Calu3 (cell line): ENCODE results near the gene PDE1A. TPM values are rescaled to one million over a fixed set of nuclear protein-coding genes. Genes with fewer than 3 reads are reported as not detected.

Source experiments
- BruUV-seq: library from RNA; stranded (reverse); fragments of 400-500 nt; replicated peaks from 2 replicates; lab custom pipeline; 2021; lab: Mats Ljungman, UMichigan
- CTCF ChIA-PET: fragments of 300-600 bp; sonication (Branson Sonifier 250); formaldehyde crosslinking; loops from one replicate; lab custom pipeline; 2022; ENCODE audit warnings: antibody characterized with exemption; lab: Charles Lee
- DNase-seq: peaks from one replicate; pipeline ENCODE4 v3.0.0; 2022
- H3K27ac Mint-ChIP-seq: one replicate; pipeline ENCODE4 v1.8.0; 2022; ENCODE audit warnings: mixed read lengths; ENCODE audit not compliant: unreplicated experiment
- H3K27me3 Mint-ChIP-seq: one replicate; pipeline ENCODE4 v1.8.0; 2022; ENCODE audit warnings: mixed read lengths; ENCODE audit not compliant: unreplicated experiment
- H3K36me3 Mint-ChIP-seq: one replicate; pipeline ENCODE4 v1.8.0; 2022; ENCODE audit warnings: mild to moderate bottlenecking, moderate library complexity, mixed read lengths; ENCODE audit not compliant: insufficient read depth, unreplicated experiment
- H3K4me1 Mint-ChIP-seq: one replicate; pipeline ENCODE4 v1.8.0; 2022; ENCODE audit warnings: mild to moderate bottlenecking, low read depth, mixed read lengths; ENCODE audit not compliant: unreplicated experiment
- H3K4me3 Mint-ChIP-seq: one replicate; pipeline ENCODE4 v1.8.0; 2022; ENCODE audit warnings: mild to moderate bottlenecking, low read depth, moderate library complexity, mixed read lengths; ENCODE audit not compliant: unreplicated experiment
- H3K9me3 Mint-ChIP-seq: one replicate; pipeline ENCODE4 v1.8.0; 2022; ENCODE audit warnings: low read depth, mixed read lengths; ENCODE audit not compliant: unreplicated experiment
- intact Hi-C: fragments of 100-400 bp; cut with micrococcal nuclease; formaldehyde crosslinking; loops from one replicate; pipeline ENCODE4 v1.10.0; 2022; ENCODE audit not compliant: unreplicated experiment
- total RNA-seq: library from RNA; stranded (reverse); gene quantifications from 2 replicates; pipeline ENCODE4 v1.2.3, GENCODE V29; 2022
- TF ChIP-seq, protein P1 (sequence below): fragments of 200-600 bp; IDR thresholded peaks from one replicate; pipeline ENCODE4 v1.8.0; 2022; ENCODE audit warnings: antibody characterized with exemption; ENCODE audit not compliant: unreplicated experiment

The PDE1A gene
- total RNA-seq, 1 experiment from 2014 or later: 0.26 TPM

DNA sequence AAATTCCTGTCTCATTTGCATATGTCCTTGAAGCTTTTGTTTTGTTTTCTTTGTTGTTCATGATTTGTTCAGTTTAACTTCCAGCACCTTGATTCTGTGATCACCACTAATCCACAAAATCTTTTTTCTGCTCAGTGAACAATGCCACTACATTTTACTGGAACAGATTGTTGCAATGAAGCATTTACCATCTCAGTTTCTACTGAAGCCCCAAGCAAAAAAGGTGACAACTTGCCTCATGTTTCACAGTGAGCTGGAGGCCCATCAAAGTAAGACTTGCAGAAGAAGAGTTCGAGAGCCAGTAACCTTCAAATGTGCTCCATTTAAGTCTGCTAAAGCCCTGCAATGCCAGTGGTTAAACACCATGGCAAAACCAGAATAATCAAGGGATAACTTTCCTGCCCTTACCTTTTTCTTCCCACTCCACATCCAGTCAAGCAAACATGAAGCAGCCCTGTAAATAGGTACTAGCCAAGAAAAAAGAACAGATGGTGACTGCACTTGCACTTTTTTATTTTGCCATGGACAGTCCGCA lies 25.7 kb upstream of the PDE1A start:
- H3K27ac Mint-ChIP-seq: no peak overlapping the region
- no peak overlapping the region for H3K4me3 Mint-ChIP-seq
- no peaks in the 10 kb centered on the region for H3K9me3 Mint-ChIP-seq
- no TSS peak for BruUV-seq
- no peak for DNase-seq
- H3K36me3 Mint-ChIP-seq: no peaks in the 10 kb centered on the region
- CTCF ChIA-PET: no interaction called here
- TF ChIP-seq, protein P1, sequence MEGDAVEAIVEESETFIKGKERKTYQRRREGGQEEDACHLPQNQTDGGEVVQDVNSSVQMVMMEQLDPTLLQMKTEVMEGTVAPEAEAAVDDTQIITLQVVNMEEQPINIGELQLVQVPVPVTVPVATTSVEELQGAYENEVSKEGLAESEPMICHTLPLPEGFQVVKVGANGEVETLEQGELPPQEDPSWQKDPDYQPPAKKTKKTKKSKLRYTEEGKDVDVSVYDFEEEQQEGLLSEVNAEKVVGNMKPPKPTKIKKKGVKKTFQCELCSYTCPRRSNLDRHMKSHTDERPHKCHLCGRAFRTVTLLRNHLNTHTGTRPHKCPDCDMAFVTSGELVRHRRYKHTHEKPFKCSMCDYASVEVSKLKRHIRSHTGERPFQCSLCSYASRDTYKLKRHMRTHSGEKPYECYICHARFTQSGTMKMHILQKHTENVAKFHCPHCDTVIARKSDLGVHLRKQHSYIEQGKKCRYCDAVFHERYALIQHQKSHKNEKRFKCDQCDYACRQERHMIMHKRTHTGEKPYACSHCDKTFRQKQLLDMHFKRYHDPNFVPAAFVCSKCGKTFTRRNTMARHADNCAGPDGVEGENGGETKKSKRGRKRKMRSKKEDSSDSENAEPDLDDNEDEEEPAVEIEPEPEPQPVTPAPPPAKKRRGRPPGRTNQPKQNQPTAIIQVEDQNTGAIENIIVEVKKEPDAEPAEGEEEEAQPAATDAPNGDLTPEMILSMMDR: no peak
- no peaks in the 10 kb centered on the region for H3K4me1 Mint-ChIP-seq
- no peaks in the 10 kb centered on the region for H3K27me3 Mint-ChIP-seq
- intact Hi-C loops: no loop called here

DNA sequence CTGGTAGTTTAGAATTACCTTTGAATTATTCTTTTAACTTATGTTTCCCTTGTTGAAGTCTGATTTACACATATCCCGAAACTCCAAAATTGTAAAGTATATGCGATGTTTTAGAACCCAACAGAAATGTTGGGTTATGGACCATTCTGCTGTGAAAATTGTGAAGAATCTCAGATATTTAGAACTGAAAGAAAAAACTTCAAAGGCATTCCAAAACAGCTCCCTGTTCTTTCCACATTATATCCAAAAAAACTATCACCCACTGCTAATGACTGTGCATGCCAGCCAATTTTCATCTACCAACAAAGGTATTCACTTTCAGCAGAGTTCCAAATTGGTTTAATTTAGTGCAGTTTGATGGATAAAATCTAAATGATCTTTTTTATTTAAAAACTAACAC lies 21.5 kb upstream of the PDE1A start:
- Mint-ChIP-seq H3K36me3 (no peaks in the 10 kb centered on the region), H3K27me3 (no peaks in the 10 kb centered on the region), H3K9me3 (no peaks in the 10 kb centered on the region), H3K27ac (no peak overlapping the region), H3K4me1 (no peaks in the 10 kb centered on the region), H3K4me3 (no peak overlapping the region)
- no peak for DNase-seq
- intact Hi-C loops: no loop called here
- CTCF ChIA-PET: interaction anchor here (0.8 kb wide), 1 partner anchor 12 kb away, joined by 7 read pairs; no protein-coding TSS in a partner anchor
- no TSS peak for BruUV-seq
- TF ChIP-seq, protein P1: no peak

DNA sequence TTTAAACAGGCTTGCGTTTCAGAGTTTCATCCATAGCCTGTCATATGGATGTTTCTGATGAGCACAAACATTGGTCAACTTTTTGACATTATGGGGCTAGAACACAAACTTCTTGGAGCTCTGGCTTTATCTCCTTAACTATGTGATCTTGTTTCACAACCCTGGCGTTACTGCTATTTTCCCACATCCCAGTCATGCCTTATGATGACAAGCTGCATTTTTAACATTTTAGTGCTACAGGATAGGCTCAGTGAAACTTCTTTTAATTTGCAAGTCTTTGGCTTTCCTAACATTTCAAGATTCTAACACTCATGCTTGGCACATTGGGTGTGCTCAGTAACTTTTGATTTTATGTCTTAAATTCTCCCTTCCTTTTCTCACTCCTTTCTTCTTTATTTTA lies 21.0 kb upstream of the PDE1A start:
- H3K27ac Mint-ChIP-seq: no peak overlapping the region
- no peaks in the 10 kb centered on the region for H3K36me3 Mint-ChIP-seq
- DNase-seq: no peak
- intact Hi-C loops: no loop called here
- H3K9me3 Mint-ChIP-seq: no peaks in the 10 kb centered on the region
- H3K4me1 Mint-ChIP-seq: no peaks in the 10 kb centered on the region
- no peak overlapping the region for H3K4me3 Mint-ChIP-seq
- H3K27me3 Mint-ChIP-seq: no peaks in the 10 kb centered on the region
- no TSS peak for BruUV-seq
- TF ChIP-seq, protein P1: no peak
- CTCF ChIA-PET: no interaction called here

DNA sequence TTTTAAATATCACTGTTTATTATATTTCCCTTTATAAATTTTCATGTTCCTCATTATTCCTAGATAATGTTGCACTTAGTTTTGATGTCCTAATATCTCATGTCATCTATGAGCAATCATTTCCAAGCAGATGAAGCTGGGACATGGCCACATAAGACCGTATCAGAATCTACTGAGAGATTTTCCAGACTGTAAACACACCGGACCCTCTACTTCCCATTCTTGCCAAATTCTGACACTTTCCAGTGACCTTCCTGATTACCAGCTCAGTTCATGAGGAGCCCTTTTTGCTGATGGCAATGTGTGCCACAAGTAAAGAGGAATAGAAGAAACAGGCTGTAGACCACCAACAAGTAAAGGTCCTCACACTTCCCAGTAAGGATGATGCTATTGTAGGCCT lies 20.3 kb upstream of the PDE1A start:
- TF ChIP-seq, protein P1: no peak
- CTCF ChIA-PET: no interaction called here
- no TSS peak for BruUV-seq
- no peaks in the 10 kb centered on the region for H3K36me3 Mint-ChIP-seq
- H3K4me3 Mint-ChIP-seq: no peak overlapping the region
- H3K9me3 Mint-ChIP-seq: no peaks in the 10 kb centered on the region
- H3K4me1 Mint-ChIP-seq: no peaks in the 10 kb centered on the region
- no peak for DNase-seq
- H3K27ac Mint-ChIP-seq: no peak overlapping the region
- H3K27me3 Mint-ChIP-seq: no peaks in the 10 kb centered on the region
- intact Hi-C loops: no loop called here
